ENCODE data around the gene PCLO. TPM values are rescaled to one million over a fixed set of nuclear protein-coding genes. Genes with fewer than 3 reads are reported as not detected.

The PCLO gene
- total and polyA plus RNA-seq, 9 of the 15 experiments (the other 6 are each of a cell fraction or from before 2014, with no cell fraction given): under 0.01 to 0.01 TPM; not detected in 7

DNA sequence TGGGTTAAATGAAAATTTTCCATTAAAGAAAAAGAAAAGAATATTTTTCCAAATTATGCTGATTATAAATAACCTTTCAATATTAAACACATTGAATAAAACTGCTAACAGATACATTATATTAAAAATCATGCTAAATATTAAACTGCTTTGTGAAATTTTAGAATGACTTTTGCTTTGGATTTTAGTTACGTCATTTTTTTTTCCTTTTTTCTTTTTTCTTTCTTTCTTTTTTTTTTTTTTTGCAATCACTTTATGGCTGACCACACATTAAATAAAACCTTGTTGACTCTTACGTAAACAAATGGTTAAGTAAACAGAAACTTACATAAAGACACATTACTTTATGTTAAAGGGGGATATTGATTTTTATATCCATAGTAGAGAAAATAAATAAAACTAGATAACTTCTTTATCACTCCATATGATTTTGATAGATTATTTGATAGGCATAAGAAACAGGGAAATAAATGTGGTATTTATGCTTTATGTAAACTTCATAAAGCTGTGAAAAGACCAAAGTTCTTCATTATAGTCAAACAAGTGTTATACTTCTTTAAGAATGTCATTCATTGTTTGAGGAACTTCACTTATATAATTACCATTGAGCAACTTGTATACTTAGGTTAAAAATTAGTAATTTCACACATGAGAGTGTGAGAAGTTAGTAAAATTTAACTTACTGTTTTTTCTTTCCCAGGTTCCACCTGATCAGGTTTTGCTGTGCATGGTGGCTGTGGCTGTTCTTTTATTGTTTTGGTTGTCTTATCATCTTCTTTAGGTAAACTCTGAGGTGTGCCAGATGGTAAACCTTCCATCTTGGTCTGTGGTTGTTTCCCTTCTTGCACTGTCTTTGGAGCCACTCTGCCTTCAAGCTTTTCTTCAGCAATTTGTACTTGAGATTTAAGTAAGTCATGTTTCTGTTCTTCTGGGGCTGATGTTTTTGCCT, 197.3 kb downstream of the PCLO start:
- no TSS peak for BruUV-seq (replicated peaks)
- no peak for FAIRE-seq
- no peaks in the 10 kb centered on the region for H3K9me1 ChIP-seq (ENCODE audit: control insufficient read depth, insufficient read depth, low read length)
- DNase-seq (ENCODE audit: extremely low read depth in 1 of 4, low spot score in 3 of 4): no peak
- in situ Hi-C loops (cut with MboI) (no loop called here), intact Hi-C loops (cut with micrococcal nuclease) (no loop called here)
- H3K27ac ChIP-seq (ENCODE audit: extremely low read depth, low read depth, low read length): no peak overlapping the region
- no peak for ATAC-seq
- H3K4me2 ChIP-seq (ENCODE audit: insufficient read depth, low read length): no peak overlapping the region
- ChIA-PET POLR2A (interaction anchor here (0.6 kb wide), 1 partner anchor 136 kb away, joined by 6 read pairs; no protein-coding TSS in a partner anchor), CTCF (ENCODE audit: low intra/inter-chr PET ratio) (no interaction called here)
- H3K9me3 ChIP-seq (replicated peaks; ENCODE audit: control insufficient read depth, insufficient read depth, low read depth, low read length): no peaks in the 10 kb centered on the region; the same call in 1 of the 2 replicates
- H3K36me3 ChIP-seq (ENCODE audit: control insufficient read depth, insufficient read depth, low read length): no peaks in the 10 kb centered on the region
- 6% methylated on average over 2 of the region's 2 CpGs for WGBS (ENCODE audit: insufficient coverage, low coverage, missing lambda C conversion rate)
- H2AFZ ChIP-seq (ENCODE audit: low read depth, low read length): no peak overlapping the region
- no peak overlapping the region for H3K4me3 ChIP-seq
- H4K20me1 ChIP-seq (replicated peaks; ENCODE audit: control insufficient read depth, insufficient read depth, low read length): no peaks in the 10 kb centered on the region
- H3K4me1 ChIP-seq (replicated peaks in 1 of 2; ENCODE audit: control insufficient read depth in 2 of 2, insufficient read depth in 2 of 2, low read length in 2 of 2): no peaks in the 10 kb centered on the region
- no peaks in the 10 kb centered on the region for H3K27me3 ChIP-seq (ENCODE audit: control insufficient read depth in 2 of 2, insufficient read depth in 2 of 2, low read length in 2 of 2)
- no peaks in the 10 kb centered on the region for H3K79me2 ChIP-seq (ENCODE audit: control insufficient read depth, insufficient read depth, low read length)
- H3K9ac ChIP-seq (ENCODE audit: insufficient read depth in 1 of 2, low read depth in 2 of 2, low read length in 2 of 2): no peak overlapping the region
- TF ChIP-seq POU5F1 (IDR thresholded peaks at IDR 0.05; ENCODE audit: borderline replicate concordance, low read depth, low read length, partially characterized antibody) (no peak), SMAD3 (CRISPR knock-in tag; conservative IDR thresholded peaks at IDR 0.05) (no peak), EP300 (IDR thresholded peaks at IDR 0.05; ENCODE audit: low read length) (no peak), HNRNPH1 (optimal IDR thresholded peaks at IDR 0.05; ENCODE audit: low read depth, low read length) (no peak), XRCC5 (IDR thresholded peaks at IDR 0.05; ENCODE audit: low read depth, low read length) (no peak), BRF1 (IDR thresholded peaks at IDR 0.05; ENCODE audit: borderline replicate concordance, extremely low read depth, insufficient read length) (no peak), MYC (IDR thresholded peaks at IDR 0.05; ENCODE audit: low read depth, low read length) (no peak), MYC (CRISPR knock-in tag; IDR thresholded peaks at IDR 0.05; ENCODE audit: borderline replicate concordance, low read depth) (no peak), FIP1L1 (IDR thresholded peaks at IDR 0.05; ENCODE audit: low read depth, low read length, poor library complexity, severe bottlenecking) (no peak), ZNF766 (CRISPR knock-in tag; conservative IDR thresholded peaks at IDR 0.05) (no peak), ZNF583 (CRISPR knock-in tag; IDR thresholded peaks at IDR 0.05) (no peak)
- TF ChIP-seq, protein P1, sequence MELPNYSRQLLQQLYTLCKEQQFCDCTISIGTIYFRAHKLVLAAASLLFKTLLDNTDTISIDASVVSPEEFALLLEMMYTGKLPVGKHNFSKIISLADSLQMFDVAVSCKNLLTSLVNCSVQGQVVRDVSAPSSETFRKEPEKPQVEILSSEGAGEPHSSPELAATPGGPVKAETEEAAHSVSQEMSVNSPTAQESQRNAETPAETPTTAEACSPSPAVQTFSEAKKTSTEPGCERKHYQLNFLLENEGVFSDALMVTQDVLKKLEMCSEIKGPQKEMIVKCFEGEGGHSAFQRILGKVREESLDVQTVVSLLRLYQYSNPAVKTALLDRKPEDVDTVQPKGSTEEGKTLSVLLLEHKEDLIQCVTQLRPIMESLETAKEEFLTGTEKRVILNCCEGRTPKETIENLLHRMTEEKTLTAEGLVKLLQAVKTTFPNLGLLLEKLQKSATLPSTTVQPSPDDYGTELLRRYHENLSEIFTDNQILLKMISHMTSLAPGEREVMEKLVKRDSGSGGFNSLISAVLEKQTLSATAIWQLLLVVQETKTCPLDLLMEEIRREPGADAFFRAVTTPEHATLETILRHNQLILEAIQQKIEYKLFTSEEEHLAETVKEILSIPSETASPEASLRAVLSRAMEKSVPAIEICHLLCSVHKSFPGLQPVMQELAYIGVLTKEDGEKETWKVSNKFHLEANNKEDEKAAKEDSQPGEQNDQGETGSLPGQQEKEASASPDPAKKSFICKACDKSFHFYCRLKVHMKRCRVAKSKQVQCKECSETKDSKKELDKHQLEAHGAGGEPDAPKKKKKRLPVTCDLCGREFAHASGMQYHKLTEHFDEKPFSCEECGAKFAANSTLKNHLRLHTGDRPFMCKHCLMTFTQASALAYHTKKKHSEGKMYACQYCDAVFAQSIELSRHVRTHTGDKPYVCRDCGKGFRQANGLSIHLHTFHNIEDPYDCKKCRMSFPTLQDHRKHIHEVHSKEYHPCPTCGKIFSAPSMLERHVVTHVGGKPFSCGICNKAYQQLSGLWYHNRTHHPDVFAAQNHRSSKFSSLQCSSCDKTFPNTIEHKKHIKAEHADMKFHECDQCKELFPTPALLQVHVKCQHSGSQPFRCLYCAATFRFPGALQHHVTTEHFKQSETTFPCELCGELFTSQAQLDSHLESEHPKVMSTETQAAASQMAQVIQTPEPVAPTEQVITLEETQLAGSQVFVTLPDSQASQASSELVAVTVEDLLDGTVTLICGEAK (IDR thresholded peaks at IDR 0.05): no peak
- TF ChIP-seq, protein P1 (CRISPR knock-in tag; IDR thresholded peaks at IDR 0.05): no peak
